ENCODE measurements around the gene SENP7.

GRCh38 chr3:101414121-101414520 is 98.9 kb downstream of the SENP7 start:
- TF ChIP-seq EZH2 (IDR thresholded peaks at IDR 0.05; ENCODE audit: insufficient read depth, poor library complexity, severe bottlenecking) (no peak), EZH2phosphoT487 (IDR thresholded peaks at IDR 0.05; ENCODE audit: insufficient read depth, low read depth) (no peak)

Data from GM23248 (cell line).